CD4-positive, alpha-beta T cell treated with Interleukin-2 at 100 ng/mL for 4 hours (primary cell): ENCODE data around the gene STKLD1.

Experiments used
- DNase-seq: peaks from one replicate; pipeline ENCODE4 v3.0.0-alpha.2; 2020; ENCODE audit warnings: low spot score

Gene STKLD1

DNA sequence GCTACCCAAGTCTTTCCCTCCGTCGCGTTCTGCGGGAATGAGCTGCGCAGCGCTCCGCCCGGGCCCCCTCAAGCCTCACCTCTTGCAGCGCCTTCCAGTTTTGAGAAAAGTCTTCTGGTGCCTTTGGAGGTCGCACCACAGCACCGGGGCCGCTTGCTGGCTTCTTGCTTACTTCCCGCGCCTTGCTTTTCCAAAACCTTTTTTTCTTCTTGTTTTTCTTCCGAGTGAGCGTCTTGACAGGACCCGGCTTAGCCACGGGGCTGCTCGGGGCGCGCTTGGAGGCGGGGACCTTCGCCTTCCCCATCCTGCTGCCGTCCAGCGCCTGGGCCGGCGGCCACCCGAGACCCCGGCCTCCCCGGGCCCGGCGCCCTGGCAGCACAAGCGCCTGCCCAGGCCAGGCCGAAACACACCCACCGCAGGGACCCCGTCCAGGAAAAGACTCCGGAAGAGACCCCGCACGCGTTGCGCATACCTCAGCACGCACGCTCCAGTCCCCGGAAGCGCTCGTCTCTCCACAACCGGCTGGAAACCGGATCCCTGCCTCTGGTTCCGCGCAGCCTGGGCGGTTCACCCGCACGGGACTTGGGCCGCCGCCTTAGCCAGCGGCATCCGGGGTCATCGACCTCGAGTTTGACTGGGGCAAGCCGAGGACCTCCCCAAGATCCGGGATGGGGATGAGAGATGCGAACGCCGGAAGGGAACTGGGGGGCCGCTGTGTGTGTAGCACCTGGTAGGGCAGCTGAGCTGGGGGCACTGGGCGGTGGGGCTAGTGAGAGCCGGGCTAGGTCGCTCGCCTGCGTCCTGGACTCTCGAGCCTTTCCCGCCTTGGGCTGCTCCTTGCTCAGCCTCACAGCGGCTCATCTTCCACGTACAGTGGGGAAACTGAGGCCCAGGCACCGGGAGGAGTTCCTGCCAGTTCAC, 41.6 kb downstream of the STKLD1 start, which contains the start of gene REXO4:
Gene REXO4, minus strand, starts transcription at position 470 of the 921 bp plus-strand sequence. Its CDS starts 166 bp downstream, at position 304.
- peak; percentile 86 for DNase-seq

DNA sequence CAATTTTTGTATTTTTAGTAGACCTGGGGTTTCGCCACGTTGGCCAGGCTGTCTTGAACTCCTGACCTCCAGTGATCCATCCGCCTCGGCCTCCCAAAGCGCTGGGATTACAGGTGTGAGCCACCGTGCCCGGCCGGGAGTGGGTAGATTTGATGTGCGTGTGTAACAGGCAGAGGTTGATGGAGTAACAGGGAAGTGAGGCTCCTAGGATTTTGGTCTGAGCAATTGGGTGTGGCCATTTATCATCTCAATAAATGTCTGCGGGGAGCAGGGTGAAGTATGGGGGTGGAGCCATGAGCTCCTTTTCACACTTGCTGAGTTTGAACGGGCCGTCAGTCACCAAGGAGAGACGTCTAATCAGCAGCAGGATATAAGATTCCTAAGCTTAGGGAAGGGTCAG, 42.8 kb downstream of the STKLD1 start:
- DNase-seq, result no peak

DNA sequence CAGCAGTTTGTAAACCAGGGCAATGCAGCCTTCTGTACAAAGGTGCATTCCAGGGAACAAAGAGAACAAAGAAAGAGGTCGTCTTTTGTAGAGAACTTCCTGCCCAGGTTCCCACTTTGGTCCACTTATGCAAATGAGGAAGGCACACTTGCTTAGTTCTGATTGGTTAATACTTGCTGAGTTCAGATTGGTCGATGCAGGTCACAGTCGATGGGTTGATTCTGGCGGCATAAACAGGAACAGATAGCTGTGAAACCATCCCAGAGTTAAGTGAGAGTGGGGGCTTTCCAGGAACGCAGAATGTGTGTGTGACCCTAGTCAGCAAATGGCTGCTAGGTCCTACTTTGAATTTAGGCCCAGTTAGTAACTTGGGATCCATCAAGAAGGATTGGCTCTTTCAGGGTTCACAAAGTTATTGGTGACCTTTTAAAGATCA, 44.2 kb downstream of the STKLD1 start:
- DNase-seq, result peak; percentile 6

DNA sequence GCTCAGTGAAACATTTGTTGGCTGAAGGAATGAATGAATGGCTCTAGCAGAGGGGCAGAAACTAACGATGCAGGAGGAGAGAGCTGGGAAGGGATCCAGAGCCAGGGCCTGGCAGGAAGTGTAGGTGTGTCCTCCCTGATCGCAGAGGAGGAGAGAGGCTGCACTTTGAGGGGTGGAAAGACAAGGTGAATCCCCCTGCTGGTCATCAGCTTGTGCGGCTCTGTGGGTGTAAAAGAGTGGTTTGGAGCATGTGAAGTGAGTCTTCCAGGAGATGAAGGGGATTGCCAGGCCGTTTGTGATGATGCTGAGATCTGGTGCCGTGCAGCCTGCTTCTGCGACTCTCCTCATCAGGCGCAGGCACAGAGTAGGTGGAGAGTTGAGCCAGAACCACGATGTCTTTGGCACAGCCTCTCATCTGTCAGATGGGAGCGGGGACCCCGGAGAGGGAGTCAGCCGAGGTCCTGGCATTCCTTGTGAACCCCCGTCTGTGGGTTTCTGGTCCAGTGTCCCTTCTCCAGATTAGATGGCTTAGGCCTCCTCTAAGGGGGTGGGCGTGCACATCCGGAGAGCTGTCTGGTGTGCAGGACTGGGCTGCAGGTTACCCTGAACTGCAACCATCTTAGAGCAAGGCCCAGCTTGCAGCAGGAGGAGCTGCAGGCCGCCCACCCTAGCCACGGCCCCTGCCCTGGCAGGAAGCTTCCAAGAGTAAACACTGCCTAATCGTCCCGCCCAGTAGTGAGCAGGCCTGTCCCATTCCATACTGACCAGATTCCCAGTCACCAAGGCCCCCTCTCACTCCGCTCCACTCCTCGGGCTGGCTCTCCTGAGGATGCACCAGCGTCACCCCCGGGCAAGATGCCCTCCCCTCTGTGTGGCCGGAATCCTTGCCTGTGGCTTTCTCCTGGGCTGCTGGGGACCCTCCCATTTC, 45.7 kb downstream of the STKLD1 start, which contains the start of gene ADAMTS13:
Gene ADAMTS13, plus strand, starts transcription at position 753 of the 928 bp plus-strand sequence. Its CDS starts 77 bp downstream, at position 830.
- peak; percentile 38 for DNase-seq

DNA sequence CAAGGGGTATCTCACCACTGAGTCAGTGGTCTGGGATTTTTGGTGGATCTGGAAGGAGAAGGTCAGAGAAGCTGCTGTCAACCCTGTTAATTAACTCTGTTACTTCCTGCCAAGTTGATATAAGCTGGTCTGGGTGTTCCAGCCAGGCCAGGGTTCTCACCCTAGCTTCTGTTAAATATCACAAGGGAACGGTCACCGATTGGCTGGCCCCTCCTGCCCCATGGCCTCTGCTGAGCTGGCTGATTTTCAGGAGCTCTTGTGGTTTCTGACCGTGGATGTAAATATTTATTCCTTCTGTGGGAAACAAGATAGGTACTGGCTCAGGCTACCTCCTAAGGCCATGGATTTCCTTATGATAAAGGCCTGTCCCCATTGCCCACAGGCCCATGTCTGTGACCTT, 47.0 kb downstream of the STKLD1 start:
- DNase-seq, result no peak

DNA sequence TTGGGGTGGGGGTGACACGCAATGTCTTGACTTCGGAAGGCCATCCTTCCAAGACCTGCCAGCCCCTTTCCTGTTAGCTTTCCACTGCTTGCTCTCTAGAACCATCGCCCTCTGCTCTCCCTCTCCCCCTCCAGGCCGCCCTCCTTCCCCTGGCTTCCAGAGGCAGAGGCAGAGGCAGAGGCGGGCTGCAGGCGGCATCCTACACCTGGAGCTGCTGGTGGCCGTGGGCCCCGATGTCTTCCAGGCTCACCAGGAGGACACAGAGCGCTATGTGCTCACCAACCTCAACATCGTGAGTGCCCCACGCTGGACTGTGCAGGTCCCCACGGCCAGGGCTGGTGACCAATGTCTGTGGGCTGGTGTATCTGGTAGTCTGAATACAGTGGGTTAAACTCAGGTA, 48.0 kb downstream of the STKLD1 start:
- DNase-seq, result no peak

DNA sequence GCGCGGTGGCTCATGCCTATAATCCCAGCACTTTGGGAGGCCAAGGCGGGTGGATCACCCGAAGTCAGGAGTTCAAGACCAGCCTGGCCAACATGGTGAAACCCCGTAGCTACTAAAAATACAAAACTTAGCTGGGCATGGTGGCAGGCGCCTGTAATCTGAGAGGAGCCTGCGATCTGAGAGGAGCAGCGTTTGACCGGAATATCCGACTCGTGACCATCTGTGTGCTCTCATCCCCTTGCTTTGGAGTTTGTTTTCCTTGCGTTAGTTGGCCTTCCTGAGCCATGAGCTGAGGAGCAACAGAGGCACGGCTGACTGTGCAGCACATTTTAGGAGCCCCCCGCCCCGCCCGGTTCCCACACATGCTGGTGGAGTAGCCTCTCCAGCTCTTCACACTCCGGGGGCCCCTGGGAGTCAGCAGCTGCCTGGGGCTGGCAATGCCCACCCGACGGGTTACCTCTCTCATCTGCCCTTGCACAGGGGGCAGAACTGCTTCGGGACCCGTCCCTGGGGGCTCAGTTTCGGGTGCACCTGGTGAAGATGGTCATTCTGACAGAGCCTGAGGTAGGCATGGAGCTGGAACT, 49.0 kb downstream of the STKLD1 start:
- no peak for DNase-seq

DNA sequence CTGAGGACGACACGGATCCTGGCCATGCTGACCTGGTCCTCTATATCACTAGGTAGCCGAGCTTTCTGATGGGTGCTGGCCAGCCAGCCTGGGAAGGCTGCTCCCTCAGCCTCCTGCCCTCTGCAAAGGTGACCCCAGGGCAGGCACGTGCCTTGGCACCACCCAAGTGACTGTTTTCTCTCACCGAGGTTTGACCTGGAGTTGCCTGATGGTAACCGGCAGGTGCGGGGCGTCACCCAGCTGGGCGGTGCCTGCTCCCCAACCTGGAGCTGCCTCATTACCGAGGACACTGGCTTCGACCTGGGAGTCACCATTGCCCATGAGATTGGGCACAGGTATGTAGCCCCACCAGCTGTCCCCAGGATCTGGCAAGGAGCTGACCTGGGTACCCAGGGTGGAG, 49.8 kb downstream of the STKLD1 start:
- no peak for DNase-seq

DNA sequence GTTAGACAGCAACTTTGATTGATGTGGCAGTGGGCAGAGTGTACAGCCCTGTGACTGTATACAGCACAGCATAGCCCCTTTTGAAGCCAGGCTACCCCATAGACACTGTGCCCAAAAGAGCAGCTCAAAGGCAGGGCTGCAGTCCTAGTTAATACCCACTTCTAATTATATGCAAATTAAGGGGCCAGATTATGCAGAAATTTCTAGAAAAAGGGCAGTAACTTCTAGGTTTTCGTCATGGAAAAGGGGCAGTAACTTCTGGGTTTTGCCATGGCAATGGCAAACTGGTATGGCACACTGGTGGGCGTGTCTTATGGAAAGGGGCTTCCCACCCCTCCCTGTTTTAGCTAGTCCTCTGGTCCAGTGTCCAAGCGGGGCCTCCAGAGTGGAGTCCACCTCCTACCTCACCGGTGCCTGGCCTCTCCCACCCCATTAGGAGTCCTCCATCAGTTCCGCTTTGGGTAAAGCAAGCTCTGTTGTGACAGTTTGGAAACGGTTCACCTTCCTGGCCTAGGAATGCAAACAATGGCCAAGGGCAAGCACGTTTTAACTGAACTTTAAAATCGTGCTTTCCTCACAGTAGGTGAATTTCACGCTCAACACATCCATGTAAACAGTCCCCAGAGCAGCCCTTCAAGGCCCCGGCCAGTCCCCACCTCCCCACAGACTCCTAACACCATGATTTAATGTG, 51.6 kb downstream of the STKLD1 start:
- DNase-seq, result no peak

DNA sequence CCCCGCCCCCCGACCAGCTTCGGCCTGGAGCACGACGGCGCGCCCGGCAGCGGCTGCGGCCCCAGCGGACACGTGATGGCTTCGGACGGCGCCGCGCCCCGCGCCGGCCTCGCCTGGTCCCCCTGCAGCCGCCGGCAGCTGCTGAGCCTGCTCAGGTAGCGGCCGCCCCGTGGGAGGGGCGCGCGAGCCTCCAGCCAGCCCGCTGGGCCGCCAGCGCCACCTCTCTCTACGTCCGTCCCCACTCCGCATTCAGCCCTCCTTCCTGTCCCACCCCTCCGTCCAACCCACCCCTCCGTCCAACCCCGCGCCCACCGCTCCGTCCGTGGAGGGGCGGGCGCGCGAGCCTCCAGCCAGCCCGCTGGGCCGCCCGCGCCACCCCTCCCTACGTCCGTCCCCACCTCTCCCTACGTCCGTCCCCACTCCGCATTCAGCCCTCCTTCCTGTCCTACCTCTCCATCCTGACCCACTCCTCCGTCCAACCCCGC, 52.5 kb downstream of the STKLD1 start:
- no peak for DNase-seq

DNA sequence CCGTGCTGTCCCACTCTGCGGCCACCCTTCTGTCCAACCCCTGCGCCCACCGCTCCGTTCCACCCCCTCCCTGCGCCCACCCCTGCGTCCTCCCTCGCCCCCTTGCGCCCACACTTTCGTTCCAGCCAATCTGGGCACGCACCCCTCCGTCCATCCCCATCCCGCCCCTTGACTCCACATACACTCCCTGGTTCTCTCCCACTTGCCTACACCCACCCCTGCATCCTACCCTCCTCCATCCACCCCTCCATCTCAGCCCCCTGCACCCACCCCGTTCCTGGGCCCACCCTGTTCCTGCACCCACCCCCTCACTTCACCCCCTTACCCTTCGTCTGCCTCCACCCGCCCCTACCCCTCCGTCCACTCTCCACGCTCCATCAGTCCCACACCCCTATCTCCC, 53.0 kb downstream of the STKLD1 start:
- DNase-seq, result no peak

DNA sequence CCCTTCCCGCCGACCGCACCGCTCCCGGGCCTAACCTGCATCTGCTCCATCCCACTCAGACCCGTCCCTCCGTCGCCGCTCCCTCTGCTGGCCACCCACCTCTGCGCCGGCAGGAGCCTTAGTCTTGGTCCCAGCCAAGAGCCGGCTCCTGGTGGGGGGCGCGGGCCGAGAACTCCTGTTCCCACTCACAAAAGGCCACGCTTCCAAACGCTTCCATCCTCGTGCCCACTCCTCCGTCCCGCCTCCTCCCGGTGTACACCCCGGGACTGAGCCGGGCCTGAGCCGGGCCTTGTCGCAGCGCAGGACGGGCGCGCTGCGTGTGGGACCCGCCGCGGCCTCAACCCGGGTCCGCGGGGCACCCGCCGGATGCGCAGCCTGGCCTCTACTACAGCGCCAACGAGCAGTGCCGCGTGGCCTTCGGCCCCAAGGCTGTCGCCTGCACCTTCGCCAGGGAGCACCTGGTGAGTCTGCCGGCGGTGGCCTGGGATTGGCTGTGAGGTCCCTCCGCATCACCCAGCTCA, 53.5 kb downstream of the STKLD1 start:
- no peak for DNase-seq

DNA sequence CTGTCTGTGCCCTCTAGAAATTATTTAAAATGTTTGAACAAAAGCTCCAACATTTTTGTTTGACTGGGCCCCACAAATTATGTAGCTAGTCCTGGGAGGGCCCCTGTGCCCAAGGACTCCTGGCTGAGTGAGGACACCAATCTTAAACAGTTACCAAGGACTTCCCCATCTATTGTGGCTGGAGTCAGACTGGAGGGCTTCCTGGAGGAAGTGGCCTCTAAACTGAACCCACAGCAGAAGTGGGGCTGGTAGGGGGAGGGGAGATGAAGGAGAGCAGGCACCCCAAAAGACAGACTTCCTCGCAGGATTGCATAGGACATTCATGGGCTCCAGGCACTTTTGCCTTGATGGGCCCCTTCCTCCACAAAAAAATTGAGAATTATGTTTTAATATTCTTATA, 54.1 kb downstream of the STKLD1 start:
- DNase-seq, result no peak

DNA sequence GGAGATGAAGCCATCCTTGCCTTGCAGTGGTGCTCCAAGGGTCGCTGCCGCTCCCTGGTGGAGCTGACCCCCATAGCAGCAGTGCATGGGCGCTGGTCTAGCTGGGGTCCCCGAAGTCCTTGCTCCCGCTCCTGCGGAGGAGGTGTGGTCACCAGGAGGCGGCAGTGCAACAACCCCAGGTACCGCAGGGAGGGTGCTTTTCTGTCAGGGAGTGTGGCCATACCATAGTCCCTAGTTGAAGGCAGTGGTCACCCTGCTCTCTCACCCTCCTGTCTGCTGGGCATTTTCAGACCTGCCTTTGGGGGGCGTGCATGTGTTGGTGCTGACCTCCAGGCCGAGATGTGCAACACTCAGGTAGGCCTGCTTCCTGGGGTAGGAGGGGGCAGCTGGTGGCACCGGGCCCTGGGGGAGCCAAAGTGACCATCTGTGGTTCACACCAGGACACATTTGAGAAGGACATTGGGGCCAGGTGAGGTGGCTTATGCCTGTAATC, 57.2 kb downstream of the STKLD1 start:
- DNase-seq, result no peak

DNA sequence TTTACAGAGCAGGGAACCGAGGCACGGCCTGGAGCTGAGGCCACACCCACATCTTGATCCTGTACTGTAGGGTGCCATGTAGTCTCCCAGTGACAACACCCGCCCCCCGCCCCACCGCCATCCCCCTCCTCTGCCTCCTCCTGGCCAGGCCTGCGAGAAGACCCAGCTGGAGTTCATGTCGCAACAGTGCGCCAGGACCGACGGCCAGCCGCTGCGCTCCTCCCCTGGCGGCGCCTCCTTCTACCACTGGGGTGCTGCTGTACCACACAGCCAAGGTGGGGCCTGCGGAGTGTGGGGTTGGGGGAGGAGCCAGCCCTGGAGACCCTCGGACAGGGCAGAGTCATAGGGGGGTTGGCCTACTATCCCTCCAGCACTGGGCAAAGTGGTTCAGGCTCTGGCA, 60.5 kb downstream of the STKLD1 start:
- no peak for DNase-seq

DNA sequence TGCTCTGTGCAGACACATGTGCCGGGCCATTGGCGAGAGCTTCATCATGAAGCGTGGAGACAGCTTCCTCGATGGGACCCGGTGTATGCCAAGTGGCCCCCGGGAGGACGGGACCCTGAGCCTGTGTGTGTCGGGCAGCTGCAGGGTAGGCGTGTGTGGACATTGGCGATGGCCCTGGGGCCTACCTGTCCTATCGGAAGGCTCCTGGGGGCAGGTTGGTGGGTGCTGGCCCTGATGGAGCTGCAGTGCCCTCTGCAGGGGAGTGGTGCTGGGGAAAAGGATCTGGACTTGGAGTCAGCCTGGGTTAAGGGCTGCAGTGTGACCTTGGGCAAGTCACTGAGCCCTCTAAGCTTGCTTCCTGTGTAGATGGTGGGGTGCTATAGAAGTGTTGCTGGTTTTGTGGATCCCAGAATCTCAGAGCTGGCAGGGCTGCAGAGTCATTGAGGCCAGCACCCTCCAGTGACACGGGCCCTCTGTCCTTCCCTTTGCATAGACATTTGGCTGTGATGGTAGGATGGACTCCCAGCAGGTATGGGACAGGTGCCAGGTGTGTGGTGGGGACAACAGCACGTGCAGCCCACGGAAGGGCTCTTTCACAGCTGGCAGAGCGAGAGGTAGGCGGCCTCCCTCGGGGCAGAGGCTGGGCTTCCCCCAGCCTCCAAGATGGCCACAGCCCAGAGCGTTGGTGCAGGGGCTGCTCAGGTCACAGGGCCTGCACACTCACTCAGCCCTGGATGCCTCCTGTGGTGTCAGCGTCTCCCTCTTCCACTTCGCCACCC, 61.8 kb downstream of the STKLD1 start:
- no peak for DNase-seq

DNA sequence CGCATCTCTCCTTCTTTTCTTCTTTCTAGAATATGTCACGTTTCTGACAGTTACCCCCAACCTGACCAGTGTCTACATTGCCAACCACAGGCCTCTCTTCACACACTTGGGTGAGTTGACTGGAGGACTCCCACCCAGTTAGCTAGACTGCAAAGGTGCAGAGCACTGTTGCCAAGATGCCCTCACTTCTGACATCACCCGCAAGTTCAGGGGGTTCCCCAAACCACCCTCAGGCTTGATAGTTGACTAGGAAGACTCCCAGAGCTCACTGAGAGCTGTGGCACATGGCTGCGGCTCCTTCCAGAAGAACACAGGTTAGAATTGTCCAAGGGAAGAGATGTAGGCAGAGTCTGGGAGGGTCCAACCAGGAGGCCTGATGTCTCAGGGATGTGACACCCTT, 63.2 kb downstream of the STKLD1 start:
- DNase-seq, result no peak

DNA sequence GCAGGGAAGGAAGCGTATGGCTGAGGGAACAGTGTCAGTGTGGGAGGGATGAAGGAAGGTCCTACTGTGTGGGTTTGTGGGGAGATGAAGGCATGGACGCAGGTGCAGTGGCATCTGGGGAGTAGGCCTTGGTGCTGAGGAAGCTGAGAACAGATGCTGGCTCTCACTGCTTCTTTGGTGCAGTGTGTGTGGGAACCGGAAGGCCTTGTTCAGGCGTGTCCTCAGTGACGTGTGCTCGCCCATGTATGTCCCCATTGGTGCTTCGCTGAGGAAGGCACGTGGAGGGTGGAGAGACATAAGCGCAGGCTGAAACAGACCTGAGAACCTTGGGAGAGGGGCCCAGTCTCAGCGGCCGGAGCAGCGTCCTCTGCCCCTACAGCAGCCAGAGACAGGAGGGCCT, 64.7 kb downstream of the STKLD1 start:
- DNase-seq, result no peak

DNA sequence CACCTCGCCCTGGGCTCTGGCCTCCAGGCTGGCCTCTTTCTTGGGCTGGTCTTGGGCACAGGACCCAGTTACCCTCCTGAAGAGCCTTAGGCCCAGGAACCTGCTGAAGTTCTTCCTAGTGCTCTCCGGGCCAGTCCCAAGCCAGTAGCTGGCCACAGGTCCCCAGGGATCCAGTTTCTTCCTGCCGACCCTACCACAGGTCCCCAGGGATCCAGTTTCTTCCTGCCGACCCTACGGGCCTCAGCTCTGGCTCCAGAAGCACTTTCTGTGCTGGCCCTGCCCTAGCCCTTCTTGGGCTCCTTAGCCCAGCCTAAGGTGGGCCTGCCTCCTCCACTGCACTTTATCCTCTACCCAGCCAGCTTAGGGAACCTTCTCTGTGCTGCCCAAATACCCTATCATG, 65.4 kb downstream of the STKLD1 start:
- no peak for DNase-seq

DNA sequence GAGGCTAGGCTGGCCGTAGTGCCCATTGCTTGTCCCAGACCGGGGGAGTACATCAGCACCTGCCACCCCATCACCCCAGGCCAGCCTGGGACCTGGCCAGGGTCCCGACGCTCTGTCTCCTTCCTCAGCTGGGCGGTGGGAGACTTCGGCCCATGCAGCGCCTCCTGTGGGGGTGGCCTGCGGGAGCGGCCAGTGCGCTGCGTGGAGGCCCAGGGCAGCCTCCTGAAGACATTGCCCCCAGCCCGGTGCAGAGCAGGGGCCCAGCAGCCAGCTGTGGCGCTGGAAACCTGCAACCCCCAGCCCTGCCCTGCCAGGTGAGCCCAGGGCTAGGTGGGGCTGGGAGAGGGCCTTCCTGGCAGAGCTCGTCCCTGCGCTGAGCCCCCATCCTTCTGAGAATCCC, 67.1 kb downstream of the STKLD1 start:
- no peak for DNase-seq
